Heart left ventricle (tissue), 16 donors: ENCODE results near the gene BTBD6. TPM values are rescaled to one million over a fixed set of nuclear protein-coding genes. Genes with fewer than 3 reads are reported as not detected.
"Not testable (repeated sequence)": the region's sequence is repeated elsewhere in the genome, so short reads cannot be mapped to it uniquely, and the experiment has no call there.

ENCODE experiments used
- ATAC-seq, 4 donors: fragments of 200-7000 bp; cut with Tn5 transposase; one replicate each; pipeline ENCODE4 v1.9.1; 2020 to 2022; ENCODE audit warnings: moderate library complexity in 4 of 4, mild to moderate bottlenecking in 3 of 4, moderate number of reproducible peaks in 1 of 4
- DNase-seq, 5 donors: peaks; one replicate each; pipeline ENCODE4 v3.0.0-alpha.2; 2020
- H3K27ac ChIP-seq, 12 donors: fragments of 200-600 bp; sonication (generic) in 4 of 12; one replicate each; pipeline versions ENCODE4 v1.5.0 to v1.8.0; 2016 to 2022; ENCODE audit warnings: mild to moderate bottlenecking in 2 of 12
- H3K27me3 ChIP-seq, 9 donors: fragments of 200-600 bp; sonication (generic) in 2 of 9; one replicate each; pipeline versions ENCODE4 v1.5.1 to v1.8.0; 2016 to 2022; ENCODE audit warnings: mild to moderate bottlenecking in 3 of 9
- H3K36me3 ChIP-seq, 9 donors: fragments of 200-600 bp; sonication (generic) in 2 of 9; one replicate each; pipeline versions ENCODE4 v1.5.0 to v1.8.0; 2018 to 2022; ENCODE audit warnings: mild to moderate bottlenecking in 2 of 9
- H3K4me1 ChIP-seq, 12 donors: fragments of 200-600 bp; sonication (generic) in 4 of 12; one replicate each; pipeline versions ENCODE4 v1.5.0 to v1.8.0; 2016 to 2022; ENCODE audit warnings: mild to moderate bottlenecking in 3 of 12
- H3K4me3 ChIP-seq, 12 donors: fragments of 200-600 bp; sonication (generic) in 4 of 12; one replicate each; pipeline versions ENCODE4 v1.5.0 to v1.8.0; 2017 to 2022; ENCODE audit warnings: mild to moderate bottlenecking in 9 of 12, moderate library complexity in 4 of 12
- H3K9me3 ChIP-seq, 12 donors: fragments of 200-600 bp; sonication (generic) in 4 of 12; one replicate each; pipeline versions ENCODE4 v1.5.0 to v1.8.0; 2016 to 2022; ENCODE audit warnings: mild to moderate bottlenecking in 1 of 12
- CTCF ChIP-seq, 12 donors: fragments of 200-600 bp; sonication (generic) in 4 of 12; IDR thresholded peaks; one replicate each; pipeline versions ENCODE4 v1.5.0 to v1.8.0; 2018 to 2022; ENCODE audit warnings: antibody characterized with exemption in 12 of 12, mild to moderate bottlenecking in 5 of 12
- POLR2A ChIP-seq, 2 donors: fragments of 450-650 bp; IDR thresholded peaks; one replicate each; pipeline ENCODE4 v1.6.1; 2017; ENCODE audit warnings: antibody characterized with exemption in 2 of 2, mild to moderate bottlenecking in 2 of 2, moderate library complexity in 2 of 2
- WGBS, 4 donors: extraction: QIAGEN DNeasy Blood & Tissue Kit in 2 of 4; methylation state at CpG; one replicate each; pipeline versions ENCODE4 v1.1.5 to v1.1.7; 2013 to 2018; 5-methylcytosine and 5-hydroxymethylcytosine counted together
- intact Hi-C, 10 donors: fragments of 100-400 bp; cut with DNase I; formaldehyde crosslinking; loops; one replicate each; pipeline versions ENCODE4 v1.11.1 to v1.14.2; 2022
- polyA plus RNA-seq, 2 donors: library from polyadenylated mRNA; stranded (reverse); fragments of 200-250 nt; gene quantifications; one replicate each; pipeline ENCODE4 v1.2.3, GENCODE V29; 2013
- total RNA-seq, 9 donors: library from RNA; depleted of rRNA in 2 of 9; stranded (reverse); fragments of >200 nt in 2 of 9; fragmentation: NEBNext Ultra II Directional in 3 of 9; extraction: Animal tissue kit (Norgen Biotek cat#: 25700) in 3 of 9; gene quantifications; one replicate each; pipeline versions ENCODE4 v1.1.0 to v1.2.4, GENCODE V29; 2016 to 2023
- donor health status: ischemic (EF 13 %, LVEDD 7.1; RV severe dilation, severe dysfunction).
- donor health status: healthy with polysubstance abuse.
- donor health status: DM: no; HTN: yes; CAD: no.
- donor health status: DM: no; HTN: no; CAD: no.
- donor health status: ischemic (EF 25% LVEDD 6.9; RV normal size, moderate dysfunction).
- donor health status: ischemic (EF 25% LVEDD 5.7; RV mildly dilated, moderate dysfunction).
- donor health status: healthy.
- donor health status: DM: yes; HTN: yes; CAD: no.
- donor health status: ischemic (EF 35%, LVEDD 5.7; RV mildly dilated, moderate dysfunction).
- donor health status: nonischemic (EF 11% LVEDD 7.7; RV severe dilation, severe dysfunction).
- donor health status: DM: yes; HTN: yes; CAD: no.
- donor health status: PGD.
- donor health status: ischemic (EF 29% LVEDD 5.4; RV normal size, mild dysfunction).
- donor health status: nonischemic (EF 23%, LVEDD 6.1; RV moderate dilation, normal function).

Gene BTBD6
- total and polyA plus RNA-seq, 11 donors, result 28.8 to 56.3 (median 36.9) TPM

- Histone ChIP-seq H3K4me1 (peaks cover 0 to 15% (median 2%) of the 10 kb centered on the region in 12 donors), H3K36me3 (peaks cover 0 to 10% (median 0%) of the 10 kb centered on the region in 9 donors), H3K27ac (no peak overlapping the region), H3K4me3 (no peak overlapping the region), H3K27me3 (no peaks in the 10 kb centered on the region), H3K9me3 (no peaks in the 10 kb centered on the region)
- 77 to 83% (median 81%) methylated on average over 13 to 16 of the region's 16 CpGs for WGBS, 4 donors
- intact Hi-C loops, result no loop called here
- DNase-seq (peak in 1 of 5 donors; percentile 45), ATAC-seq (peak in 2 of 4 donors; percentile 72 to 88)
- no peak for TF ChIP-seq POLR2A (IDR thresholded peaks at IDR 0.05)
- TF ChIP-seq CTCF (IDR thresholded peaks at IDR 0.05), result no peak
Observed at GRCh38 chr14:105275267-105275946, 27.1 kb downstream of the BTBD6 start.

GRCh38 chr14:105277448-105277847, 29.1 kb downstream of the BTBD6 start:
- H3K4me3 ChIP-seq, H3K9me3 ChIP-seq, intact Hi-C loops, ATAC-seq, H3K36me3 ChIP-seq, H3K27me3 ChIP-seq, DNase-seq, H3K27ac ChIP-seq: not testable (repeated sequence)
- peaks cover 0 to 24% (median 7%) of the 10 kb centered on the region in 12 donors for H3K4me1 ChIP-seq
- WGBS, 4 donors, result 33 to 92% (median 80%) methylated on average over 3 of the region's 4 CpGs

GRCh38 chr14:105279642-105280361, 31.5 kb downstream of the BTBD6 start:
- H3K27me3 ChIP-seq, result no peaks in the 10 kb centered on the region
- H3K4me1 ChIP-seq, result peaks cover 0 to 23% (median 12%) of the 10 kb centered on the region in 12 donors
- peaks cover 0 to 3% (median 0%) of the 10 kb centered on the region in 9 donors for H3K36me3 ChIP-seq
- TF ChIP-seq POLR2A (IDR thresholded peaks at IDR 0.05), result no peak
- no peak for TF ChIP-seq CTCF (IDR thresholded peaks at IDR 0.05)
- H3K27ac ChIP-seq, result no peak overlapping the region
- H3K4me3 ChIP-seq, result no peak overlapping the region
- 88 to 91% (median 89%) methylated on average over 18 of the region's 18 CpGs for WGBS, 4 donors
- no peaks in the 10 kb centered on the region for H3K9me3 ChIP-seq
- no peak for DNase-seq
- ATAC-seq, result no peak
- intact Hi-C loops, result loop anchor here in 8 of 10 donors (2.0 to 10.0 kb wide), 5 partner anchors 75 to 188 kb away; no protein-coding TSS in a partner anchor

GRCh38 chr14:105280525-105280924, 32.2 kb downstream of the BTBD6 start:
- no peak overlapping the region for H3K27ac ChIP-seq
- no peak overlapping the region for H3K4me3 ChIP-seq
- intact Hi-C loops, result loop anchor here in 8 of 10 donors (2.0 to 10.0 kb wide), 5 partner anchors 74 to 188 kb away; no protein-coding TSS in a partner anchor
- H3K36me3 ChIP-seq, result peaks cover 0 to 10% (median 0%) of the 10 kb centered on the region in 9 donors
- ATAC-seq (peak in 1 of 4 donors; percentile 12), DNase-seq (no peak)
- no peak for TF ChIP-seq CTCF (IDR thresholded peaks at IDR 0.05)
- TF ChIP-seq POLR2A (IDR thresholded peaks at IDR 0.05), result no peak
- H3K9me3 ChIP-seq, result no peaks in the 10 kb centered on the region
- WGBS, 4 donors, result 95 to 98% (median 97%) methylated on average over 16 to 21 of the region's 21 CpGs
- no peaks in the 10 kb centered on the region for H3K27me3 ChIP-seq
- peaks cover 0 to 18% (median 11%) of the 10 kb centered on the region in 12 donors for H3K4me1 ChIP-seq
